HCT116 (cell line): ENCODE measurements around the gene IFIT5. TPM values are rescaled to one million over a fixed set of nuclear protein-coding genes. Genes with fewer than 3 reads are reported as not detected.

ENCODE experiments used
- ATAC-seq: fragments of 200-7000 bp; cut with Tn5 transposase; 2 replicates; pipeline ENCODE4 v1.9.1; 2020; ENCODE audit warnings: mild to moderate bottlenecking, moderate library complexity
- BruUV-seq: library from RNA; stranded (reverse); fragments of 400-500 nt; replicated peaks from 2 replicates; lab custom pipeline; 2021; lab: Mats Ljungman, UMichigan
- CTCF ChIA-PET: fragments of 300-600 bp; sonication (Branson Sonifier 250); formaldehyde crosslinking; loops from one replicate; lab custom pipeline; 2021; ENCODE audit warnings: antibody characterized with exemption; lab: Charles Lee
- POLR2A ChIA-PET: fragments of 300-600, 350-600 bp; sonication (Branson Sonifier 250); formaldehyde crosslinking; loops from one replicate; lab custom pipeline; 2021; ENCODE audit warnings: antibody characterized with exemption; lab: Charles Lee
- RAD21 ChIA-PET, 2 experiments: fragments of 300-600 bp; sonication (Branson Sonifier 250); formaldehyde crosslinking; loops; one replicate each; lab custom pipeline; 2023; ENCODE audit warnings: low total read pairs in 2 of 2; ENCODE audit not compliant: uncharacterized antibody in 2 of 2, unreplicated experiment in 2 of 2, low non-redundant PET in 1 of 2; lab: Charles Lee
- DNase-seq: peaks from one replicate; pipeline ENCODE4 v3.0.0-alpha.2; 2010; ENCODE audit warnings: low read depth, low spot score
- H2AFZ ChIP-seq: fragments of 200-600 bp; shearing (Covaris generic), sonication (generic); 2 replicates; pipeline ENCODE4 v1.6.1; 2017; ENCODE audit warnings: low read depth, mixed run types, mixed read lengths, antibody characterized with exemption, low read length; ENCODE audit not compliant: poor library complexity, severe bottlenecking
- H3K27ac ChIP-seq: 2 replicates; pipeline ENCODE4 v1.5.1; 2012; ENCODE audit warnings: low read depth, low read length
- H3K27me3 ChIP-seq: fragments of 200-600 bp; sonication (generic); 2 replicates; pipeline ENCODE4 v1.6.1; 2016; ENCODE audit warnings: mixed run types, low read length, mixed read lengths; ENCODE audit not compliant: insufficient read depth
- H3K36me3 ChIP-seq, 2 experiments: fragments of 200-500 bp in 1 of 2; fragments of 200-600 bp in 1 of 2; sonication (Bioruptor generic) in 1 of 2; sonication (generic) in 1 of 2; 2 replicates each; pipeline versions ENCODE4 v1.5.1 to v1.6.1; 2014 to 2016; ENCODE audit warnings: low read length in 2 of 2, inconsistent platforms in 1 of 2, mixed read lengths in 1 of 2, mixed run types in 1 of 2; ENCODE audit not compliant: insufficient read depth in 2 of 2, control insufficient read depth in 1 of 2
- H3K4me1 ChIP-seq, 2 experiments: fragments of 200-600 bp in 1 of 2; sonication (generic) in 1 of 2; 2 replicates each; pipeline versions ENCODE4 v1.5.1 to v1.6.1; 2012 to 2017; ENCODE audit warnings: low read length in 2 of 2, inconsistent platforms in 1 of 2, mild to moderate bottlenecking in 1 of 2, mixed read lengths in 1 of 2, mixed run types in 1 of 2, moderate library complexity in 1 of 2; ENCODE audit not compliant: insufficient read depth in 2 of 2, control insufficient read depth in 1 of 2
- H3K4me2 ChIP-seq: fragments of 200-600 bp; sonication (generic); 2 replicates; pipeline ENCODE4 v1.6.1; 2017; ENCODE audit warnings: mixed run types, low read length, mixed read lengths
- H3K4me3 ChIP-seq, 2 experiments: fragments of 200-600 bp in 1 of 2; sonication (generic) in 1 of 2; replicated peaks in 1 of 2; 2 replicates each; pipeline ENCODE4 v1.5.1; 2011 to 2016; ENCODE audit warnings: low read length in 2 of 2, control low read depth in 1 of 2, low read depth in 1 of 2, mild to moderate bottlenecking in 1 of 2, mixed read lengths in 1 of 2, mixed run types in 1 of 2
- H3K79me2 ChIP-seq: fragments of 200-600 bp; sonication (generic); 2 replicates; pipeline ENCODE4 v1.6.1; 2017; ENCODE audit warnings: mild to moderate bottlenecking, mixed run types, low read length, moderate library complexity, mixed read lengths; ENCODE audit not compliant: insufficient read depth
- H3K9ac ChIP-seq: fragments of 200-600 bp; sonication (generic); 2 replicates; pipeline ENCODE4 v1.6.1; 2016; ENCODE audit warnings: low read length, mixed read lengths
- H3K9me2 ChIP-seq: fragments of 200-600 bp; sonication (generic), shearing (Covaris generic); 2 replicates; pipeline ENCODE4 v1.6.1; 2017; ENCODE audit warnings: mixed run types, mild to moderate bottlenecking, moderate library complexity; ENCODE audit not compliant: insufficient read depth
- H3K9me3 ChIP-seq, 2 experiments: fragments of 200-500 bp in 1 of 2; fragments of 200-600 bp in 1 of 2; sonication (Bioruptor generic) in 1 of 2; sonication (generic) in 1 of 2; 2 replicates each; pipeline ENCODE4 v1.6.1; 2014 to 2017; ENCODE audit warnings: low read length in 2 of 2, mixed read lengths in 2 of 2, inconsistent platforms in 1 of 2, low read depth in 1 of 2, mild to moderate bottlenecking in 1 of 2, mixed run types in 1 of 2, moderate library complexity in 1 of 2; ENCODE audit not compliant: control insufficient read depth in 1 of 2, insufficient read depth in 1 of 2
- H4K20me1 ChIP-seq: fragments of 200-600 bp; sonication (generic), shearing (Covaris generic); 2 replicates; pipeline ENCODE4 v1.6.1; 2017; ENCODE audit warnings: mixed run types, mild to moderate bottlenecking, moderate library complexity; ENCODE audit not compliant: insufficient read depth
- ATF3 ChIP-seq: IDR thresholded peaks from 2 replicates; pipeline ENCODE4 v1.6.1; 2012
- CBX3 ChIP-seq: IDR thresholded peaks from 2 replicates; pipeline ENCODE4 v1.6.1; 2012; ENCODE audit warnings: low read depth
- CEBPB ChIP-seq: IDR thresholded peaks from 2 replicates; pipeline ENCODE4 v1.6.1; 2012; ENCODE audit warnings: low read depth
- CTCF ChIP-seq, 3 experiments: fragments of 200-600 bp in 1 of 3; sonication (generic) in 1 of 3; IDR thresholded peaks in 2 of 3; conservative IDR thresholded peaks in 1 of 3; 2 replicates each; pipeline ENCODE4 v1.5.1; 2012 to 2017; ENCODE audit warnings: low read depth in 2 of 3, low read length in 2 of 3, antibody characterized with exemption in 1 of 3, borderline replicate concordance in 1 of 3, control low read depth in 1 of 3, mild to moderate bottlenecking in 1 of 3, mixed read lengths in 1 of 3, mixed run types in 1 of 3, moderate library complexity in 1 of 3; ENCODE audit not compliant: insufficient read depth in 1 of 3
- EGR1 ChIP-seq: IDR thresholded peaks from 2 replicates; pipeline ENCODE4 v1.6.1; 2012; ENCODE audit warnings: low read depth
- JUND ChIP-seq: IDR thresholded peaks from 2 replicates; pipeline ENCODE4 v1.6.1; 2012
- MAX ChIP-seq: IDR thresholded peaks from 2 replicates; pipeline ENCODE4 v1.6.1; 2012
- REST ChIP-seq: IDR thresholded peaks from 2 replicates; pipeline ENCODE4 v1.6.1; 2012; ENCODE audit warnings: low read depth
- SP1 ChIP-seq: IDR thresholded peaks from 2 replicates; pipeline ENCODE4 v1.6.1; 2012; ENCODE audit warnings: low read depth
- TCF7L2 ChIP-seq: IDR thresholded peaks from 2 replicates; pipeline ENCODE4 v1.7.0; 2011; ENCODE audit warnings: borderline replicate concordance, inconsistent platforms; ENCODE audit not compliant: insufficient read depth, insufficient read length; ENCODE audit errors: extremely low read depth
- YY1 ChIP-seq: IDR thresholded peaks from 2 replicates; pipeline ENCODE4 v1.6.1; 2011; ENCODE audit warnings: low read length, low read depth, moderate library complexity, mild to moderate bottlenecking; ENCODE audit not compliant: insufficient replicate concordance; ENCODE audit errors: extremely low read depth
- ZNF274 ChIP-seq: fragments of 200-500 bp; sonication (Bioruptor generic); IDR thresholded peaks from 2 replicates; pipeline ENCODE4 v1.6.1; 2014; ENCODE audit warnings: mild to moderate bottlenecking, low read depth, low read length, inconsistent platforms
- intact Hi-C: fragments of 100-400 bp; cut with micrococcal nuclease; formaldehyde crosslinking; loops from 2 replicates; pipeline ENCODE4 v1.10.0; 2022
- total RNA-seq: library from RNA; stranded (reverse); gene quantifications from one replicate; pipeline ENCODE4 v1.2.1, GENCODE V29; 2021; ENCODE audit not compliant: unreplicated experiment

IFIT5 gene
- total RNA-seq, 1 experiment from 2014 or later: 11.1 TPM

- intact Hi-C loops: no loop called here
- ChIA-PET CTCF (no interaction called here), POLR2A (no interaction called here), RAD21 (no interaction called here)
- H3K79me2 ChIP-seq: no peaks in the 10 kb centered on the region
- DNase-seq (no peak), ATAC-seq (no peak)
- no peaks in the 10 kb centered on the region for H3K9me2 ChIP-seq
- H4K20me1 ChIP-seq: no peaks in the 10 kb centered on the region
- H3K9ac ChIP-seq: no peak overlapping the region
- H3K27ac ChIP-seq: no peak overlapping the region
- H3K4me2 ChIP-seq: no peak overlapping the region
- no peaks in the 10 kb centered on the region for H3K36me3 ChIP-seq
- H3K4me3 ChIP-seq: no peak overlapping the region
- TF ChIP-seq JUND (no peak), TCF7L2 (no peak), ATF3 (no peak), SP1 (no peak), CBX3 (no peak), MAX (no peak), CEBPB (no peak), YY1 (no peak), EGR1 (no peak), CTCF (IDR thresholded peaks at IDR 0.05 in 2 of 3, conservative IDR thresholded peaks at IDR 0.05 in 1 of 3; ENCODE audit: borderline replicate concordance in 1 of 3, insufficient read depth in 1 of 3, low read depth in 2 of 3, low read length in 2 of 3) (no peak), REST (no peak), ZNF274 (no peak)
- peaks cover 19 to 23% of the 10 kb centered on the region in 2 experiments for H3K4me1 ChIP-seq
- BruUV-seq: no TSS peak
- no peaks in the 10 kb centered on the region for H3K27me3 ChIP-seq
- H2AFZ ChIP-seq: no peak overlapping the region
- no peaks in the 10 kb centered on the region for H3K9me3 ChIP-seq
Measured at GRCh38 chr10:89463846-89464537, 49.6 kb downstream of the IFIT5 start.
